ENCODE data around the gene FANCC.

The FANCC gene

GRCh38 chr9:95088421-95089161 is 228.9 kb downstream of the FANCC start:
- no peak for DNase-seq (ENCODE audit: low read depth, low spot score)
- no CpG with 5 or more reads among the region's 26 CpGs for WGBS (ENCODE audit: insufficient coverage, insufficient read length)
- Histone ChIP-seq H3K27me3 (ENCODE audit: control insufficient read depth, insufficient read depth, low read length) (no peaks in the 10 kb centered on the region), H3K9me3 (ENCODE audit: control insufficient read depth, insufficient read depth, low read length) (no peaks in the 10 kb centered on the region), H3K4me3 (ENCODE audit: low read length) (no peak overlapping the region), H3K27ac (ENCODE audit: low read length) (no peak overlapping the region), H3K4me1 (ENCODE audit: control insufficient read depth, insufficient read depth, low read length) (peaks cover 1% of the 10 kb centered on the region; the same call in 1 of the 2 replicates), H3K36me3 (ENCODE audit: control insufficient read depth, insufficient read depth, low read length) (0 out of 2 replicates have a peak, but pooled peaks cover under 1% of the 10 kb centered on the region)

- DNase-seq (ENCODE audit: low read depth, low spot score): no peak
- no peak overlapping the region for H3K27ac ChIP-seq (ENCODE audit: low read length)
- H3K4me3 ChIP-seq (ENCODE audit: low read length): no peak overlapping the region
- no peaks in the 10 kb centered on the region for H3K27me3 ChIP-seq (ENCODE audit: control insufficient read depth, insufficient read depth, low read length)
- H3K4me1 ChIP-seq (ENCODE audit: control insufficient read depth, insufficient read depth, low read length): no peaks in the 10 kb centered on the region
- H3K36me3 ChIP-seq (ENCODE audit: control insufficient read depth, insufficient read depth, low read length): 0 out of 2 replicates have a peak, but pooled peaks cover 3% of the 10 kb centered on the region
- WGBS (ENCODE audit: insufficient coverage, insufficient read length): no CpG with 5 or more reads among the region's 9 CpGs
- H3K9me3 ChIP-seq (ENCODE audit: control insufficient read depth, insufficient read depth, low read length): no peaks in the 10 kb centered on the region
Observed at GRCh38 chr9:95087659-95088242, 229.8 kb downstream of the FANCC start.

- Histone ChIP-seq H3K27me3 (ENCODE audit: control insufficient read depth, insufficient read depth, low read length) (no peaks in the 10 kb centered on the region), H3K36me3 (ENCODE audit: control insufficient read depth, insufficient read depth, low read length) (0 out of 2 replicates have a peak, but pooled peaks cover 5% of the 10 kb centered on the region), H3K9me3 (ENCODE audit: control insufficient read depth, insufficient read depth, low read length) (no peaks in the 10 kb centered on the region), H3K4me3 (ENCODE audit: low read length) (no peak overlapping the region), H3K4me1 (ENCODE audit: control insufficient read depth, insufficient read depth, low read length) (no peaks in the 10 kb centered on the region), H3K27ac (ENCODE audit: low read length) (no peak overlapping the region)
- no CpG with 5 or more reads among the region's 8 CpGs for WGBS (ENCODE audit: insufficient coverage, insufficient read length)
- DNase-seq (ENCODE audit: low read depth, low spot score): no peak
Observed at GRCh38 chr9:95086564-95086955, 230.9 kb downstream of the FANCC start.

- Histone ChIP-seq H3K4me1 (ENCODE audit: control insufficient read depth, insufficient read depth, low read length) (no peaks in the 10 kb centered on the region), H3K27ac (ENCODE audit: low read length) (no peak overlapping the region), H3K36me3 (ENCODE audit: control insufficient read depth, insufficient read depth, low read length) (0 out of 2 replicates have a peak, but pooled peaks cover 5% of the 10 kb centered on the region), H3K4me3 (ENCODE audit: low read length) (no peak overlapping the region), H3K27me3 (ENCODE audit: control insufficient read depth, insufficient read depth, low read length) (no peaks in the 10 kb centered on the region), H3K9me3 (ENCODE audit: control insufficient read depth, insufficient read depth, low read length) (no peaks in the 10 kb centered on the region)
- DNase-seq (ENCODE audit: low read depth, low spot score): no peak
- whole genome bisulfite sequencing (ENCODE audit: insufficient coverage, insufficient read length): no CpG with 5 or more reads among the region's 40 CpGs
Observed at GRCh38 chr9:95085861-95086563, 231.5 kb downstream of the FANCC start.

- no CpG with 5 or more reads among the region's 29 CpGs for WGBS (ENCODE audit: insufficient coverage, insufficient read length)
- 0 out of 2 replicates have a peak, but pooled peaks cover 5% of the 10 kb centered on the region for H3K36me3 ChIP-seq (ENCODE audit: control insufficient read depth, insufficient read depth, low read length)
- no peaks in the 10 kb centered on the region for H3K27me3 ChIP-seq (ENCODE audit: control insufficient read depth, insufficient read depth, low read length)
- no peaks in the 10 kb centered on the region for H3K4me1 ChIP-seq (ENCODE audit: control insufficient read depth, insufficient read depth, low read length)
- no peaks in the 10 kb centered on the region for H3K9me3 ChIP-seq (ENCODE audit: control insufficient read depth, insufficient read depth, low read length)
- H3K27ac ChIP-seq (ENCODE audit: low read length): no peak overlapping the region
- DNase-seq (ENCODE audit: low read depth, low spot score): no peak
- H3K4me3 ChIP-seq (ENCODE audit: low read length): no peak overlapping the region
Observed at GRCh38 chr9:95085036-95085770, 232.3 kb downstream of the FANCC start.

- H3K27ac ChIP-seq (ENCODE audit: low read length): no peak overlapping the region
Observed at GRCh38 chr9:95084254-95084934, 233.1 kb downstream of the FANCC start.

GRCh38 chr9:95083086-95083768 is 234.3 kb downstream of the FANCC start:
- Histone ChIP-seq H3K4me1 (ENCODE audit: control insufficient read depth, insufficient read depth, low read length) (peaks cover 3% of the 10 kb centered on the region; the same call in 1 of the 2 replicates), H3K4me3 (ENCODE audit: low read length) (no peak overlapping the region), H3K9me3 (ENCODE audit: control insufficient read depth, insufficient read depth, low read length) (no peaks in the 10 kb centered on the region), H3K27me3 (ENCODE audit: control insufficient read depth, insufficient read depth, low read length) (no peaks in the 10 kb centered on the region), H3K27ac (ENCODE audit: low read length) (no peak overlapping the region), H3K36me3 (ENCODE audit: control insufficient read depth, insufficient read depth, low read length) (0 out of 2 replicates have a peak, but pooled peaks cover 5% of the 10 kb centered on the region)
- no CpG with 5 or more reads among the region's 39 CpGs for WGBS (ENCODE audit: insufficient coverage, insufficient read length)
- DNase-seq (ENCODE audit: low read depth, low spot score): no peak

More at GRCh38 chr9:95084254-95084934, 233.1 kb downstream of the FANCC start:
- no peak overlapping the region for H3K4me3 ChIP-seq (ENCODE audit: low read length)
- no peaks in the 10 kb centered on the region for H3K9me3 ChIP-seq (ENCODE audit: control insufficient read depth, insufficient read depth, low read length)
- H3K36me3 ChIP-seq (ENCODE audit: control insufficient read depth, insufficient read depth, low read length): 0 out of 2 replicates have a peak, but pooled peaks cover 5% of the 10 kb centered on the region
- DNase-seq (ENCODE audit: low read depth, low spot score): no peak
- no CpG with 5 or more reads among the region's 19 CpGs for WGBS (ENCODE audit: insufficient coverage, insufficient read length)
- H3K27me3 ChIP-seq (ENCODE audit: control insufficient read depth, insufficient read depth, low read length): no peaks in the 10 kb centered on the region
- H3K4me1 ChIP-seq (ENCODE audit: control insufficient read depth, insufficient read depth, low read length): no peaks in the 10 kb centered on the region

GRCh38 chr9:95082401-95083084 is 235.0 kb downstream of the FANCC start:
- Histone ChIP-seq H3K4me3 (ENCODE audit: low read length) (no peak overlapping the region), H3K27ac (ENCODE audit: low read length) (no peak overlapping the region), H3K36me3 (ENCODE audit: control insufficient read depth, insufficient read depth, low read length) (0 out of 2 replicates have a peak, but pooled peaks cover 5% of the 10 kb centered on the region), H3K4me1 (ENCODE audit: control insufficient read depth, insufficient read depth, low read length) (peaks cover 3% of the 10 kb centered on the region; the same call in 1 of the 2 replicates), H3K9me3 (ENCODE audit: control insufficient read depth, insufficient read depth, low read length) (no peaks in the 10 kb centered on the region), H3K27me3 (ENCODE audit: control insufficient read depth, insufficient read depth, low read length) (no peaks in the 10 kb centered on the region)
- WGBS (ENCODE audit: insufficient coverage, insufficient read length): no CpG with 5 or more reads among the region's 18 CpGs
- no peak for DNase-seq (ENCODE audit: low read depth, low spot score)

- WGBS (ENCODE audit: insufficient coverage, insufficient read length): no CpG with 5 or more reads among the region's 19 CpGs
- H3K36me3 ChIP-seq (ENCODE audit: control insufficient read depth, insufficient read depth, low read length): 0 out of 2 replicates have a peak, but pooled peaks cover 5% of the 10 kb centered on the region
- no peak overlapping the region for H3K27ac ChIP-seq (ENCODE audit: low read length)
- H3K4me3 ChIP-seq (ENCODE audit: low read length): no peak overlapping the region
- H3K27me3 ChIP-seq (ENCODE audit: control insufficient read depth, insufficient read depth, low read length): no peaks in the 10 kb centered on the region
- peaks cover 3% of the 10 kb centered on the region; the same call in 1 of the 2 replicates for H3K4me1 ChIP-seq (ENCODE audit: control insufficient read depth, insufficient read depth, low read length)
- H3K9me3 ChIP-seq (ENCODE audit: control insufficient read depth, insufficient read depth, low read length): no peaks in the 10 kb centered on the region
- no peak for DNase-seq (ENCODE audit: low read depth, low spot score)
Observed at GRCh38 chr9:95081998-95082397, 235.5 kb downstream of the FANCC start.
